Neural cell (in vitro differentiated cells): Measurements from ENCODE around the gene BABAM2. TPM values are rescaled to one million over a fixed set of nuclear protein-coding genes. Genes with fewer than 3 reads are reported as not detected.

Experiments used
- H2AFZ ChIP-seq: fragments of 200-600, 300-800 bp; sonication (generic), shearing (Covaris generic); 2 replicates; pipeline ENCODE4 v1.6.0; 2014; ENCODE audit warnings: low read depth, mild to moderate bottlenecking, antibody characterized with exemption, low read length, moderate library complexity
- H3F3A ChIP-seq: fragments of 200-600 bp; shearing (Covaris generic); 2 replicates; pipeline ENCODE4 v1.6.1; 2016; ENCODE audit warnings: mild to moderate bottlenecking, moderate library complexity, mixed read lengths, antibody characterized with exemption, low read length; ENCODE audit not compliant: insufficient read depth, poor library complexity, severe bottlenecking
- H3K27ac ChIP-seq: fragments of 200-600, 300-800 bp; sonication (generic), shearing (Covaris generic); 2 replicates; pipeline ENCODE4 v1.5.1; 2014; ENCODE audit warnings: mild to moderate bottlenecking, low read length, moderate library complexity
- H3K27me3 ChIP-seq: fragments of 300-800, 200-600 bp; sonication (generic), shearing (Covaris generic); 2 replicates; pipeline ENCODE4 v1.6.0; 2014; ENCODE audit warnings: mild to moderate bottlenecking, low read depth, low read length, moderate library complexity; ENCODE audit not compliant: insufficient read depth
- H3K36me3 ChIP-seq: fragments of 300-800, 200-600 bp; sonication (generic), shearing (Covaris generic); 2 replicates; pipeline ENCODE4 v1.5.1; 2014; ENCODE audit warnings: mild to moderate bottlenecking, antibody characterized with exemption, low read length, moderate library complexity; ENCODE audit not compliant: insufficient read depth
- H3K4me2 ChIP-seq: fragments of 300-800, 200-600 bp; sonication (generic), shearing (Covaris generic); 2 replicates; pipeline ENCODE4 v1.6.0; 2014; ENCODE audit warnings: mild to moderate bottlenecking, low read length
- H3K4me3 ChIP-seq: fragments of 300-800, 200-600 bp; sonication (generic), shearing (Covaris generic); 2 replicates; pipeline ENCODE4 v1.5.1; 2014; ENCODE audit warnings: mild to moderate bottlenecking, low read length, moderate library complexity
- H3K79me2 ChIP-seq: fragments of 200-600 bp; shearing (Covaris generic); replicated peaks from 2 replicates; pipeline ENCODE4 v1.6.0; 2014; ENCODE audit warnings: mild to moderate bottlenecking, low read length, moderate library complexity; ENCODE audit not compliant: insufficient read depth
- H3K9ac ChIP-seq: fragments of 300-800, 200-600 bp; sonication (generic), shearing (Covaris generic); 2 replicates; pipeline ENCODE4 v1.6.1; 2016; ENCODE audit warnings: mild to moderate bottlenecking, low read length, mixed read lengths
- H3K9me2 ChIP-seq: fragments of 200-600 bp; shearing (Covaris generic); 2 replicates; pipeline ENCODE4 v1.6.1; 2016; ENCODE audit warnings: mild to moderate bottlenecking, low read length, mixed read lengths; ENCODE audit not compliant: insufficient read depth
- H3K9me3 ChIP-seq: fragments of 200-600, 300-800 bp; sonication (generic), shearing (Covaris generic); 2 replicates; pipeline ENCODE4 v1.6.1; 2016; ENCODE audit warnings: mild to moderate bottlenecking, mixed run types, low read length, moderate library complexity, mixed read lengths
- H4K20me1 ChIP-seq: fragments of 200-600 bp; shearing (Covaris generic); 2 replicates; pipeline ENCODE4 v1.6.1; 2016; ENCODE audit warnings: mild to moderate bottlenecking, mixed run types; ENCODE audit not compliant: insufficient read depth
- CTCF ChIP-seq: fragments of 450-650 bp; IDR thresholded peaks from 2 replicates; pipeline ENCODE4 v1.5.1; 2014; ENCODE audit warnings: antibody characterized with exemption, mild to moderate bottlenecking, moderate library complexity; ENCODE audit not compliant: poor library complexity, severe bottlenecking
- EP300 ChIP-seq: fragments of 450-650 bp; conservative IDR thresholded peaks from 2 replicates; pipeline ENCODE4 v1.6.1; 2014; ENCODE audit warnings: antibody characterized with exemption, mild to moderate bottlenecking, moderate library complexity; ENCODE audit not compliant: poor library complexity, severe bottlenecking
- EZH2 ChIP-seq: fragments of 200-600, 300-800 bp; shearing (Covaris generic), sonication (generic); IDR thresholded peaks from 2 replicates; pipeline ENCODE4 v1.6.1; 2014; ENCODE audit warnings: antibody characterized with exemption, low read length, borderline replicate concordance, mild to moderate bottlenecking; ENCODE audit not compliant: insufficient read depth, poor library complexity, severe bottlenecking
- MXI1 ChIP-seq: fragments of 450-650 bp; conservative IDR thresholded peaks from 2 replicates; pipeline ENCODE4 v1.6.1; 2014; ENCODE audit warnings: antibody characterized with exemption, mild to moderate bottlenecking; ENCODE audit not compliant: poor library complexity, severe bottlenecking
- POLR2AphosphoS5 ChIP-seq: IDR thresholded peaks from 2 replicates; pipeline ENCODE4 v1.6.1; 2012
- RAD21 ChIP-seq: fragments of 450-650 bp; conservative IDR thresholded peaks from 2 replicates; pipeline ENCODE4 v1.6.1; 2014; ENCODE audit warnings: antibody characterized with exemption, mild to moderate bottlenecking, moderate library complexity
- REST ChIP-seq: IDR thresholded peaks from 2 replicates; pipeline ENCODE4 v1.6.1; 2012; ENCODE audit warnings: borderline replicate concordance
- SMC3 ChIP-seq: fragments of 450-650 bp; conservative IDR thresholded peaks from 2 replicates; pipeline ENCODE4 v1.6.1; 2014; ENCODE audit warnings: antibody characterized with exemption, mild to moderate bottlenecking, moderate library complexity; ENCODE audit not compliant: poor library complexity
- TAF1 ChIP-seq: IDR thresholded peaks from 2 replicates; pipeline ENCODE4 v1.6.1; 2012; ENCODE audit warnings: low read depth
- polyA plus RNA-seq: library from polyadenylated mRNA; depleted of rRNA; stranded (reverse); fragments of >200 nt; gene quantifications from 2 replicates; pipeline ENCODE4 v1.2.3, GENCODE V29; 2014

The BABAM2 gene
- polyA plus RNA-seq, 1 donor from 2014 or later, result 15.3 TPM

GRCh38 chr2:27953077-27953476 is 62.5 kb downstream of the BABAM2 start:
- no peak overlapping the region for H3K9ac ChIP-seq
- no peak overlapping the region for H3K27ac ChIP-seq
- H2AFZ ChIP-seq, result no peak overlapping the region
- H3K9me3 ChIP-seq, result no peaks in the 10 kb centered on the region
- H4K20me1 ChIP-seq, result no peaks in the 10 kb centered on the region
- no peaks in the 10 kb centered on the region for H3K79me2 ChIP-seq
- H3K27me3 ChIP-seq, result no peaks in the 10 kb centered on the region
- no peak for TF ChIP-seq EZH2
- no peak for TF ChIP-seq SMC3
- TF ChIP-seq MXI1, result no peak
- TF ChIP-seq TAF1, result no peak
- no peak for TF ChIP-seq RAD21
- TF ChIP-seq REST, result no peak
- no peak for TF ChIP-seq EP300
- no peak for TF ChIP-seq POLR2AphosphoS5
- H3F3A ChIP-seq, result no peaks in the 10 kb centered on the region
- H3K36me3 ChIP-seq, result no peaks in the 10 kb centered on the region
- H3K9me2 ChIP-seq, result no peaks in the 10 kb centered on the region
- no peak overlapping the region for H3K4me3 ChIP-seq
- no peak overlapping the region for H3K4me2 ChIP-seq

GRCh38 chr2:27954221-27954673 is 63.7 kb downstream of the BABAM2 start:
- H3K79me2 ChIP-seq, result no peaks in the 10 kb centered on the region
- no peak for TF ChIP-seq REST
- TF ChIP-seq TAF1, result no peak
- no peak for TF ChIP-seq EZH2
- TF ChIP-seq POLR2AphosphoS5, result no peak
- no peak for TF ChIP-seq SMC3
- no peak for TF ChIP-seq CTCF
- no peak for TF ChIP-seq MXI1
- TF ChIP-seq EP300, result no peak
- no peak for TF ChIP-seq RAD21
- no peaks in the 10 kb centered on the region for H3K9me2 ChIP-seq
- H3K27ac ChIP-seq, result no peak overlapping the region
- peaks cover 3% of the 10 kb centered on the region for H3F3A ChIP-seq
- H3K9me3 ChIP-seq, result no peaks in the 10 kb centered on the region
- H2AFZ ChIP-seq, result no peak overlapping the region
- no peak overlapping the region for H3K9ac ChIP-seq
- no peaks in the 10 kb centered on the region for H3K27me3 ChIP-seq
- H3K36me3 ChIP-seq, result no peaks in the 10 kb centered on the region
- no peaks in the 10 kb centered on the region for H4K20me1 ChIP-seq
- H3K4me3 ChIP-seq, result no peak overlapping the region
- no peak overlapping the region for H3K4me2 ChIP-seq
